NB4 (cell line): ENCODE measurements around the gene SLC2A1.

Experiments
- MAX ChIP-seq: IDR thresholded peaks from 2 replicates; pipeline ENCODE4 v1.6.1; 2011; ENCODE audit warnings: low read depth, low read length
- TF ChIP-seq, protein P1 (sequence below): IDR thresholded peaks from one replicate; pipeline ENCODE4 v1.5.1; 2012; ENCODE audit warnings: low read depth, low read length

- no peak for TF ChIP-seq MAX
- TF ChIP-seq, protein P1, sequence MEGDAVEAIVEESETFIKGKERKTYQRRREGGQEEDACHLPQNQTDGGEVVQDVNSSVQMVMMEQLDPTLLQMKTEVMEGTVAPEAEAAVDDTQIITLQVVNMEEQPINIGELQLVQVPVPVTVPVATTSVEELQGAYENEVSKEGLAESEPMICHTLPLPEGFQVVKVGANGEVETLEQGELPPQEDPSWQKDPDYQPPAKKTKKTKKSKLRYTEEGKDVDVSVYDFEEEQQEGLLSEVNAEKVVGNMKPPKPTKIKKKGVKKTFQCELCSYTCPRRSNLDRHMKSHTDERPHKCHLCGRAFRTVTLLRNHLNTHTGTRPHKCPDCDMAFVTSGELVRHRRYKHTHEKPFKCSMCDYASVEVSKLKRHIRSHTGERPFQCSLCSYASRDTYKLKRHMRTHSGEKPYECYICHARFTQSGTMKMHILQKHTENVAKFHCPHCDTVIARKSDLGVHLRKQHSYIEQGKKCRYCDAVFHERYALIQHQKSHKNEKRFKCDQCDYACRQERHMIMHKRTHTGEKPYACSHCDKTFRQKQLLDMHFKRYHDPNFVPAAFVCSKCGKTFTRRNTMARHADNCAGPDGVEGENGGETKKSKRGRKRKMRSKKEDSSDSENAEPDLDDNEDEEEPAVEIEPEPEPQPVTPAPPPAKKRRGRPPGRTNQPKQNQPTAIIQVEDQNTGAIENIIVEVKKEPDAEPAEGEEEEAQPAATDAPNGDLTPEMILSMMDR, result no peak
Observed at GRCh38 chr1:42876009-42876408, 82.7 kb downstream of the SLC2A1 start.
